GM19455 (cell line): ENCODE measurements around the gene GCHFR.
A peak's percentile ranks its signal among the peaks of the same experiment; 100 is the strongest.

Source experiments
- ATAC-seq: cut with Tn5 transposase; IDR thresholded peaks from one replicate; pipeline ENCODE4 v1.9.1; 2021; ENCODE audit not compliant: unreplicated experiment

Gene GCHFR

DNA sequence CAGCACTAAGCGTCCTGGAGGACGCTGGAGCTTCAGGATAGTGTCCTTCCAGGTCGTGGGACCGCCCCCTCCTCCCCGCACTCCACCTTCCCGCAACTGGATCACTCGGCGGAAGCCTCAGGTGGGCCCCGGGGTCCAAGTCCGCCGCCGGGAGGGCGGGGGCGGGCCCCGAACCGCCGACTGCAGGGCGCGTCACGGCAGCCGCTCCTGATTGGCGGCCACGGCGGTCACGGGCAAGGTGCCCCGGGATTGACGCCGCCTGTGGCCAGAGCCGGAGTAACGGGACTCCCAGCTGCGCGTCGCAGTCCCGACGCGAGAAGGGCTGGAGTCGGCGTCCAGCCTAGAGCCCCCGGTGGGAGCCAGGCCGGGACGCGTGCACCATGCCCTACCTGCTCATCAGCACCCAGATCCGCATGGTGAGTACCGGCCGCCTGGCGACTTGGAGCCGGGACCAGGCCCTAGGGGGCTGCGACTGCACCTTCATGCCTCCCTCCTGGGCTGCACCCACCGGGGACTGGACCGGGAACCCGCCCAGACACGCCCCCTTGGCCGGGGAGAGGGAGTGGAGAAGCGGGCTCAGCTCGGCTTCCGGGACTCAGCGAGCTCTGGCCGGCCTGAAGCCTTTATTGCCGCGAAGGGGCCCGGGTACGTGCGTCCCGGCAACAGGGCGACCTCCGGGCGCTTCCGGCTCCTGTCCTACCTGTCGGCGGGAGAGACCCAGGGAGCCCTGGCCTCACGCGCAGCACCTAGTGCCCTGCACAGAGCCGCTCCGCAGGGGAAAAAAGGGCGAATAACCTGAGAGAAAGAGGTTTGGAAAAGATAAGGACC lies at the start of gene GCHFR:
Gene GCHFR (plus strand): TSS at position 268 of the 828 bp plus-strand sequence. CDS start 113 bp downstream, at position 381.
- peak; percentile 63 for ATAC-seq

DNA sequence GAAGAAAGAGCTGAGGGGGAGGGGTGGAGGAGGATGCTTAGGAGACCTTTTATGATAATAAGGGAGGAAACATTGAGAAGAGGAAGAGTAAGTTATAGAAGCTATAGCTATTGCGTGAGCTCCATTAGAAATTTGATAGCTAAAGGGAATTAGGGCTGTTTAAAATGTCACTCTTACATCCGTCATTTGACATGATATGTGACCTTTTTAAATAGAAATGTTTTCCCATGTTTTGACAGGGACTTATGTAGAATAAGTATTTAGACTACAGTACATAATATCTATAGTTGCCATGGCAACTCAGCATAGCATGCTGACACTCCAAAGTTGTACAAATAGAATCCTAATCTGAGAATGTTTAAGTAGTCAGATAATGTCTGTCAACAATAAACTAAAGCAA lies 49.7 kb upstream of the GCHFR start:
- no peak for ATAC-seq

DNA sequence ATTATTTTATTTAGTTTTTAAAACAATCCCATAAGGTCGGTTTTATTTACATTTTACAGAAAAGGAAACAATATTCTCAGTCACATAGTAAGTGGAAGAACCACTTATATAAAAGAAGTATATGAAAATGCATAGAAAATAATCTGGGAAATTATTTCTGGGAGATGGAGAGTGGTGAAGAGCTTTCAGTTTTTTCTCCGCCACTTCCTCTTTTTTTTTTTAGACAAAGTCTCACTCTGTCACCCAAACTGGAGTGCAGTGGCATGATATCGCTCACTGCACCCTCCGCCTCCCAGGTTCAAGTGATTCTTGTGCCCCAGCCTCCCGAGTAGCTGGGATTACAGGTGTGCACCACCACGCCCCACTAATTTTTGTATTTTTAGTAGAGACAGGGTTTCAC lies 47.7 kb upstream of the GCHFR start:
- ATAC-seq, result no peak

DNA sequence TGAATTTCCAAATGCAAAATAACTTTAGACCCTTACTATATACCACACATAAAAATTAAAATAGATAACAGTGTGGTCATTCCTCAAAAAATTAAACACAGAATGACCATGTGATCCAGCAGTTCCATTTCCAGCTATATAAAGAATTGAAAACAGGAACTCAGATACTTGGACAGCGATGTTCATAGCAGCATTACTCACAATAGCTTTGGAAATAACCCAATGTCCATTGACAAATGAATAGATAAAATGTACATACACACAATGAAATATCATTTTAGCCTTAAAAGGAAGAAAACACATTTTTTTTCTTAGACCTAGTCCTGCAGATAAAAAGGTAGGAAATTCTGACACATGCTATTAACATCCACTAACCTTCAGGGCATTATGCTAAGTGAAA lies 42.2 kb upstream of the GCHFR start:
- no peak for ATAC-seq

DNA sequence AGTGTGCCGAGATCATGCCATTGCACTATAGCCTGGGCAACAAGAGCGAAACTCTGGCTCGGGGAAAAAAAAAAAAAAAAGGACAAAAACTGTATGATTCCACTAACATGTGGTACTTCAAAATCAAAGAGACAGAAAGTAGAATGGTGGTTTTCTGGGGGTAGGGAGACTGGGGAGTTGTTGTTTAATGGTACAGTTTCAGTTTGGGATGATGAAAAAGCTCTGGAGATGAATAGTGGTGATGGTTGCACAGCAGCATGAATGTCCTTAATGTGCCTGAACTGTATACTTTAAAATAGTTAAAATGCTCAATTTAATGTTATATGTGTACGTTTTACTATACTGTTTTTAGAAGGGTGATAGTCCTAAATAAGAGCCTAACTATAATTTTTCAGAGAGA lies 41.5 kb upstream of the GCHFR start:
- ATAC-seq, result no peak

DNA sequence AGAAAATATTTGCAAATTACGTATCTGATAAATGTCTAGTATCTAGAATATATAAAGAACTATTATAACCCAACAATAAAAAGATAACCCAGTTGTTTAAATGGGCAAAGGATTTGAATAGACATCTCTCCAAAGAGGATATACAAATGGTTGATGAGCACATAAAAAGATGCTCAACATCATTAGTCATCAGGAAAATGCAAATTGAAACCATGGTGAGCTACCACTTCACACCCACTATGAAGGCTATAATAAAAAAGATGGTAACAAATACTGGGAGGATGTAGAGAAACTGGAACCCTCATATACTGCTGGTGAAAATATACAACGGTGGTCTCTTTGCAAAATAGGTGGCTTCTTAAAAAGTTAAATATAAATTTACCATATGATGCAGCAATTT lies 40.9 kb upstream of the GCHFR start:
- no peak for ATAC-seq

DNA sequence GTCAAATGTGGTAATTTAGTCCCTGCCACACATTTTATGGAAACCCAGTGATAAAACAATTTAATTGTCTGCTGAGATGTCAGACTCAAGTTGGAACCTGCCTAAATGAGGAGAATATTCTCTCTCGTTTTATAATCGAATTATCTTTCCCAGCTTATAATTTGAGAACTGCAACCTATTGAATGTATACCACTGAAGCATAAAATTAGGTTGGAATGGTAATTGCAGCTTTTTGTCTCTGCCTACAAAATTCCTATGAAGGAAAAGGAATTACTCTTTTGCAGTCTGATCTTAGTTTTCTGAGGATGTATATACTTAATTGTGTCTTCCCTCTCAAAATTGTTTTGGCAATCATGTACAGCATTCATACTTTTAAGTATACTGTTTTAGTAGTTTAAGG lies 39.9 kb upstream of the GCHFR start:
- ATAC-seq, result no peak

DNA sequence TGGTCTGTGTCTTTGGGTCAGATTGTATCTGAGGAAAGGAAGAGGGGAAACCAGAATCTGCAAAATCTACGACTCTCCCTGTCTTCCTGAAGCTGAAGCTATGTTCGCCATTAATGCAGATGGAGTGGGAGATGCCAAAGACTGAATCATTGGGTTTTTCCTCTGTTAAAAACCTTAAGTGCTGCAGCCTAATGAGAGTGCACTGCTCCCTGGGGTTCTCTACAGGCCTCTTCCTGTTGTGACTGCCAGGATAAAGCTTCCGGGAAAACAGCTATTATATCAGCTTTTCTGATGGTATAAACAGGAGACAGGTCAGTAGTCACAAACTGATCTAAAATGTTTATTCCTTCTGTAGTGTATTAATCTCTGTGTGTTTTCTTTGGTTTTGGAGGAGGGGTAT lies 32.8 kb upstream of the GCHFR start:
- no peak for ATAC-seq

DNA sequence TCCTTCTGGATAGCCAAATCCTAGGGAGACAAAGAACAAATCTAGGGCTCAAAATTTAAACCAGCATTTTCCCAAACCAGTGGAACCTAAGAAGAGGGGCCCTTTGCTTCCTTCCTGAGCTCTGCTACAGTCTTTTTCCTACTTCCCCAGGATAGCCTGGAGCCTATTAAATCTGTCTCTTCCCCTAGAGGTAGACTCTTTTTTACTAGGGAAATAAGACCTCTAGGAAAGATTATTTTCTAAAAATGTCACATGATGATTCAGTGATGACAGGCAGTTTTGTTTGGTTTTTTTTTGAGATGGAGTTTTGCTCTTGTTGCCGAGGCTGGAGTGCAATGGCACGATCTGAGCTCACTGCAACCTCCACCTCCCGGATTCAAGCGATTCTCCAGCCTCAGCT lies 27.3 kb upstream of the GCHFR start:
- no peak for ATAC-seq

DNA sequence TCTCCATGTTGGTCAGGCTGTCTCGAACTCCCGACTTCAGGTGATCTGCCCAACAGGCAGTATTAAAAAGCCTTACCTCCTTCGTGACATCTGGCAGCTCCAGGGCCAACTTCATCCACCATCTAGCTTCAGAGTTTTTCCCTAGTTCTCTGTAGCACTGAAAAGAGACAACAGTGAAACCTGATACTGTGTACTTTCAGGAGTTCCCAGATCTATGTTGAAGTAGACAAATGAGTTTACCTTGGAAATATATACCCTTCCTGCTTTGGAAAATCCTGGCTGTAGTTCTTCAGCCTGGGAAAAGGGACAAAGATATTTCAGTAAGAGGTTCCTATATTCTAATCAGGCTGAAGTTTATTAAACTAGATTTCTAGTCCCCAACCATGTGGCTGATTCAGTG lies 26.8 kb upstream of the GCHFR start:
- ATAC-seq, result no peak

DNA sequence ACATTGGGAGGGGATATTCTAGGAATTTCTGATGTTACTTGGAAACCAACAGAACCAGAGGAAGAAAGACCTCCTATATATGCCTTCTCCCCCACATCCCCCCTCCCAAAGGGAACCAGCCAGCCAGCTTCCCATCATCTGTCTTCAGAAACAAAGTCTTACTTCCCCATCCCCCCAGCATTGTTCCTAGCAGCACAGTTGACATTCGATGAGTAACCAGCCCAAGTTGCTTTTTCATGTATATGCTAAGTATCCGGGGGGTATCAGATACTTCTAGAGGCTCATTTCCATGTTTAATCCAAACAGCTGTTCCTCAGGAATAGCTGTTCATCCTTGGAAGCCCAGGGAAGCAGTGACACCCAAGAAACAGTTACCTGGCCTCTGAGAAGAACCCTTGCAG lies 24.8 kb upstream of the GCHFR start:
- ATAC-seq, result no peak

DNA sequence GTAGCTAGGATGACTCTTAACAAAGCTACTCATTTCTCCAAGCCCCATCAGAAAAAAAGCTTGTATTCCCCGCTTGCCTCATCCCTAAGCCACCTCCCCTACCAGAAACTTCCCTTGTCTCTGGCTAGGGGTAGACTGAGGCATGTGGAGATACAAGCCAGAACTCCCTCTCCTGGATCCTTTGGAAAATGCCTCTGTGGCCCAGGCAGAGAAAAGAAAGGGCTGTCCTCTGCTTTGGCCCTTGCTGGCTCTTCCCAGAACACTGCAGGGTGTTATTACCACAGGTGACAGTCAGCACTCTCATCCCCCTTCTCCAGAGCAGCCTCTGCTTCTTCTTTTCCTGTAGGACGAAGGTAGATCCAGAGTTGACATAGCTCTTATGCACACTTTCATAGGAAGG lies 24.0 kb upstream of the GCHFR start:
- no peak for ATAC-seq

DNA sequence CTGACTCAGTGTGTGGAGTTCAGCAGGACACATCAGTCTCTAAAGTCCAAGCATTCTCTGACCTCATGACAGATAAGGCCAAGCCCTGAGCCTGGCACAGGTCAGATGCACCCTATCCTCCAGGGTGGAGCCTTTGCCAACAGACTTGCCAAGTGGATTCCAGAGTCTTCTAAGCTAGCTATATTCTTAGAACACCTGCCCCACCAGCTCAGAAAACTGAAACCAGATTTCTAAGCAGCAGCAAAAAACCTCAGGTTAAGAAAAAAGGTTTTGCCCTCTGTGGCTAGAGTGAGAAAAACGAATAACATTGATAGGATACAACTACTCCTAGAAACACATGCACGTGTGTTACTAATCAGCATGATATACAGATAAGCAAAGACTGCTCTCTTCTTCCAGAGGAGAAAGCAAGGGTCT lies 20.4 kb upstream of the GCHFR start:
- no peak for ATAC-seq

DNA sequence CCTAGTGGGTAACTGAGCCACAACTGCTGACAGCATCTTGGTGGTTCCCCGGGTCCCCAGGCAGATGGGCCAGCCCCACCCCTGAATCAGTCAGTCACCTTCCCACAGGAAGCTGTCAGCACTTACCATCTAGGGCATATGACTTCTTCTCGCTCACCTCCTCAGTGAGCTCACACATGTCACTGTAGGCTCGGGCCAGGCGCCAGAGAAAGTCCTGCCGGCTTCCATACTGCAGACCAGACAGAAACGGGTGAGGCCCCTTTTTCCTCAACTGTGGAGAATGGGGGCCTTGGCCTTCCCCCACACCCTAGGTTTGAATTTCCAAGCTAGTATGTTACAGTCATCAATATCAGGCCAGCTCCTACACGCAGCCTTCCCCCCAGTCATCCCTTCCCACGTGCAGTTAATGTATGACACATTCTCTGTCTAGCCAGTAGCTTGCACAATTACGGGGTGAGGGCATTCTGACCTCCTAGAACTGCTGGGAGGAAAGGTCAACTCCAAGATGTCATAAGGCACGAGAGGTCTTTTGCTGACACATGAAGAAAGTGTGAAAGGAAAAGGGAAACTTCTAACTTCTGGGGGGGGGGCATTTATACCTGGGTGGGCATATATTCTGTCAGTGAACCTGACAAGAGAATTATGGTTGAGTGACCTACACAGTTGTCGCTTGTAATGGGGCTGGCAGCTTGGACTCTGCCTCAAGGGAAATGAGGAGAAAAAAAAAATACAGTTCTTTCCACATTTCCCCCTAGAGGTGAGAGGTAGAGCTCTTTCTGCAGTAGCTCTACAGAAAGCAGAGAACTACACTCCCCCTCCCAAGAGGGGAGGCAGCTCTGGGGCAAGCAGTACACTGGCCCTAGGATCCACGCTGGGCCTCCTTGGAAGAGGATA lies 19.7 kb upstream of the GCHFR start:
- no peak for ATAC-seq

DNA sequence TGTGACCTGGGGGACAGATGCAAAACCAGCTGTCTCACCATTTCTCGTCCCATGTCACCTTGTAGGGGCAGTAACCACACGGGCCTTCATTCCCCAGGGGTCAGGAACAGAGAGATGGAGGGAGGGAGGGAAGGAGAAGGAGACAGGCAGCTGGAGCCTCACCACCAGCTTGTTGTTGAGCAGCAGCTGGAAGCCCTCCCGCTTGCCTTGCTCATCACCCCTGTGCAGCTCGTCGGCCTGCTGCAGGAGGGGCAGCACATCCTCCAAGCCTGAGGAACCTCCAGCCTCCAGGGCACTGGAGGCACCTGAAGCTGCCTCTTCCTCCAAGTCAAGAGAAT lies 19.1 kb upstream of the GCHFR start:
- no peak for ATAC-seq

DNA sequence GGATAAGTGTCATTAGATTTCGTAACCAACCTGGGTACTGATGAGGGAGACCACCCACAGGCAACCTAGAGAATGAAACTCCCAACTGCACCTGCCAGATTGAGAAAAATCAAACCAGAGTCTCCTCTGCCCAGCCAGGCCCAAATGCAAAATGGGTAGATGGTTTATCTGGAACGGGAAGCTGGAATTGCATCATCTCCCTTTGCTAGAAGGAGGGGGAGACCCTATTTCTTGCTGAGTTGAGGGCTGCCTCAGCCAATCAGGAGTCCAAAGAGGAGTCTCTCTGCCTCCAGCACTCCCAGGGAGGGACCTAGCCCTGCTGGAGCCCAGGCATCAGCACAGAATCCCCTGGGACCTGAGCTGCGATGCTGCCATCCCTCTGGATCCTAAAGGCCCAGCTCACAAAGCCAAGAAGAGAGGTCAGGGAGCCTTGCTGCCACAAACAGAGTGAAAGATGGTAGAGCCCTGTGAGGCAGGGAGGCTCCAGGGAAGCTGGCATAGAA lies 16.9 kb upstream of the GCHFR start:
- ATAC-seq, result no peak

DNA sequence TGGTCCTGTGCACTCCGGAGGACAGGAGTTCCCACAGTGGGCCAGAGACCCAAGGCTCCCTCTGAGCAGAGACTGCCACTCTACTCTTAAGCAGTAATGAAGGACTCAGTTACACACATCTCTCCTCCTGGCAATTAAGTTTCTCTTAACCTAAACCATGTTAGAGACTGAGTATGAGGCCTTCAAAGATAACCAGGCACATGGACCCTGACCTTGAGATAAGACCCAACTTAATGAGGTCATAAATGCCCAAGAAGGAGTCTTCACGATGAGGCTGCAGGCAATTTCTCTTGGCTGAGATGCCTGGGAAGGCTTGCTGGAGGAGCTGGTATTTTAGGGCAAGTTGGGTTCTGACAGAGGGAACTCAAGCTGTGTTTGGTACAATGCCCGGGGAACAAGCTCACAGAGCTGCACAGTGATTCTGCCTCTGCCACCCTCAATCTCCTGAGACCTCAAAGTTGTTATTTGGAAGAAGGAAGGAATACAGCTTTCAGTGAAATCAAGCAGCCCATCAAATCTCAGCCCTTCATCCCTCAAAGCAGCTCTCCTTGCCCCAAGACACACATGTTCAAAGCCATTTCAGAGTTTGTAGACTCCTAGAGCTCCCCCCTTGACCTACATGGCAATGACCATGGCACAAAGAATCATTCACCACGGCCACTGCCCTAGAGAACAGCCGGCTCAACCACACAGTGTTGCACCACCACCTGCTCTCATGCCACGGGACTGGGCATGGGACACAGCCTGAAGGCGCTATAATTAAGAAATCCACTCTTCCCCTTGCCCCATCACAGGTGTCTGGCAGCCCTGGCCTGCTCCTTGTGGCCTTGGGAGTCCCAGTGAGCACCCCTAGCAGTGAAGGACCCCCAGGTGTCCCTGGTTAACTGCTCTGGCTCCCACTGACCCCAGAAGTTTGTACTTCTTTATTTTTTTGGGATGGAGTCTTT lies 15.9 kb upstream of the GCHFR start:
- ATAC-seq, result no peak

DNA sequence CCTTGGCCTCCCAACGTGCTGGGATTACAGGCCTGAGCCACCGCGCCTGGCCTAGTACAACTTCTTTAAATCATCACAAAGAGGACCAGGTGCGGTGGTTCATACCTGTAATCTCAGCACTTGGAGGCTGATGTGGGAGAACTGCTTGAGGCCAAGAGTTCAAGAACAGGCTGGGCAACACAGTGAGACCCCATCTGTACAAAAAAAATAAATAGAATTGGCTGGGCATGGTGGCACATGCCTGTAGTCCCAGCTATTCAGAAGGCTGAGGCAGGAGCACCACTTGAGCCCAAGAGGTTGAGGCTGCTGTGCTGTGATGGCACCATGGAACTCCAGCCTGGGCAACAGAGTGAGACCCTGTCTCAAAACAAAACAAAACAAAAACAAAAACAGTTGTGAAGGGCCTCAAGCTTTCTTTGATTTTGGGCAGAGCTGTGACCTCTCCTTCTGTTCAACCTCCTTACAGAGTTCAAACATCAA lies 14.7 kb upstream of the GCHFR start:
- no peak for ATAC-seq

DNA sequence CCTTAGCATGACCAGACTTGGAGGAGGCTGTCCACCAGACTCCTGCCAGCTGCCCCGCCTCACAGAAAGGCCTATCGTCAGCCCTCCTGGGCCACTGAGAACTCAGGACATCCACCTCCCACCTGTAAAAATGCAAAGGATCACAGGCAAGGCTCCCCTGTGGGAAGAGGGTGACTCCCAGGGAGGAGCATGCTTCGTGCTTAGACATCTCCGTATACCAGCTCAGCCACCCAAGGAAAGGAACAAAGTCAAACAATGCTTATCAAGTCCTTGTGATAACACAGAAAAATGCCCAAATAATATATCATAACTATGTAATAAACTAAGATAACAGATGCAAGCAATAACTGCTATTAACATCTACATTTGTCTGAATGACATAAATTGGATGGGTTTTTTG lies 13.0 kb upstream of the GCHFR start:
- ATAC-seq, result no peak

DNA sequence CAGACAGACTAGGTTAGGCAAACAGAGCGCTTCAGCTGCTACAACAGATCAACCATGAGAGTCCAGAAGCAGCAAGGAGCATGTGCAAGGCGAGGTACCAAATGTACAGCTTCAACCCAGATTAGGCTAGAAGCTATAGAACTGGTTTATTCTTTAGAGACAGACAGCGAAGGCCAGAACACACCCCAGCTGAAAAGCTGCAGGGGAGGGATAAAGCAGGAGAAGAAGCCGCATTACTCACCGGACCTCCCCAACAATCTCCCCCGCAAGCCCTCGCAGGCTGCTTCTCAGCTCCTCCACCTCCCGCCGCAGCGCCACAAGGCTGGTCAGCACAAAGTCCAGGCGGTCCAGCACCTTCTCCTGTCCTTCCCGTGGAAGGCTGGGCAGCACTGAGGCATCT lies 12.1 kb upstream of the GCHFR start:
- ATAC-seq, result no peak

DNA sequence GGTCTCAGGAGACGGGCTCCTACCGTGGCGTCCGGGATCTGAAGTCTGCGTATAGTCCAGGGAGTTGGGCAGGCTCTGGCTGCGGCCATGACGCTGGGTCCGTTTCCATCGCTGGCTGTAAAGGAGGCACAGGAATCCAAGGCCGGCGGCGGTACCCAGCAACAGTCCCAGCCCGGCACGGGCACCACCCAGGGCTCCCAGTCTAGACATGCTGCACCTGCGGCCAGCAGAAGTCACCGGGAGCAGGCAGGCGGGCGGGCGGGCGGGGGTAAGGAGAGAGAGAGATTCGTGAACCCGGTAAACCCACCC lies 9.3 kb upstream of the GCHFR start:
- ATAC-seq, result peak; percentile 4
